ENCODE data around the gene NSUN6. TPM values are rescaled to one million over a fixed set of nuclear protein-coding genes. Genes with fewer than 3 reads are reported as not detected.
"Not testable (repeated sequence)": the region's sequence is repeated elsewhere in the genome, so short reads cannot be mapped to it uniquely, and the experiment has no call there.

Gene NSUN6
- total RNA-seq, 4 donors from 2014 or later, result 18.6 to 104 (median 22.5) TPM

DNA sequence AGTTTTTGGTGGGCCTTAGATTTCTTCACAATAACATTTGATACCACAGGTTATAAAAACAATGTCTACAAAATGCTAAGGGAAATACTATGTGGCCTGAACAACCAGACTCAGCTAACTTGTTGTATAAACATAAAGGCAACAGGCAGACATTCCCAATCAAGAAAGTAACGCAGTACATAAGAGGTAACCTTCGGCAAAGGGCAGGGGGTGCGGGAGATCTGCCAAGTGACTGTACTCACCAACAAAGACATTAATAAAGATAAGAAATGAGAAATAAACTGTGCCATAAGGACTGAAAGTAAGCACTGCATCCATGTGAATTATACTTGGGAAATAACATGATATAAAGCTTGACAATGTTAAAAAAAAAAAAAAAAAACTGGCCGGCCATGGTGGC, 15.4 kb downstream of the NSUN6 start:
- Histone ChIP-seq H3K27me3 (no peaks in the 10 kb centered on the region), H3K4me1 (peaks cover 0 to 11% of the 10 kb centered on the region in 2 donors), H3K9me3 (no peaks in the 10 kb centered on the region), H3K36me3 (no peaks in the 10 kb centered on the region), H3K4me3 (replicated peaks in 1 of 3) (no peak overlapping the region), H3K27ac (no peak overlapping the region)
- intact Hi-C loops (cut with DNase I), result no loop called here
- TF ChIP-seq POLR2A (IDR thresholded peaks at IDR 0.05) (no peak), CTCF (IDR thresholded peaks at IDR 0.05) (no peak)
- WGBS, 2 donors, result 89 to 95% methylated on average over 4 of the region's 4 CpGs
- DNase-seq, result no peak

DNA sequence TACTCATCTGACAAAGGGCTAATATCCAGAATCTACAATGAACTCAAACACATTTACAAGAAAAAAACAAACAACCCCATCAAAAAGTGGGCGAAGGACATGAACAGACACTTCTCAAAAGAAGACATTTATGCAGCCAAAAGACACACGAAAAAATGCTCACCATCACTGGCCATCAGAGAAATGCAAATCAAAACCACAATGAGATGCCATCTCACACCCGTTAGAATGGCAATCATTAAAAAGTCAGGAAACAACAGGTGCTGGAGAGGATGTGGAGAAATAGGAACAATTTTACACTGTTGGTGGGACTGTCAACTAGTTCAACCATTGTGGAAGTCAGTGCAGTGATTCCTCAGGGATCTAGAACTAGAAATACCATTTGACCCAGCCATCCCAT, 18.9 kb downstream of the NSUN6 start:
- H3K4me3 ChIP-seq (replicated peaks in 1 of 3); DNase-seq; H3K4me1 ChIP-seq; H3K9me3 ChIP-seq; H3K27me3 ChIP-seq; H3K27ac ChIP-seq; intact Hi-C loops (cut with DNase I); H3K36me3 ChIP-seq: not testable (repeated sequence)
- WGBS, 2 donors, result 90 to 97% methylated on average over 2 to 3 of the region's 3 CpGs

DNA sequence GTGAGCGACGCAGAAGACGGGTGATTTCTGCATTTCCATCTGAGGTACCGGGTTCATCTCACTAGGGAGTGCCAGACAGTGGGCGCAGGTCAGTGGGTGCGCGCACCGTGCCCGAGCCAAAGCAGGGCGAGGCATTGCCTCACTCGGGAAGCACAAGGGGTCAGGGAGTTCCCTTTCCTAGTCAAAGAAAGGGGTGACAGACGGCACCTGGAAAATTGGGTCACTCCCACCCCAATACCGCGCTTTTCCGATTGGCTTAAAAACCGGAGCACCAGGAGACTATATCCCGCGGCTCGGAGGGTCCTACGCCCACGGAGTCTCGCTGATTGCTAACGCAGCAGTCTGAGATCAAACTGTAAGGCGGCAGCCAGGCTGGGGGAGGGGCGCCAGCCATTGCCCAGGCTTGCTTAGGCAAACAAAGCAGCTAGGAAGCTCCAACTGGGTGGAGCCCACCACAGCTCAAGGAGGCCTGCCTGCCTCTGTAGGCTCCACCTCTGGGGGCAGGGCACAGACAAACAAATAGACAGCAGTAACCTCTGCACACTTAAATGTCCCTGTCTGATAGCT, 23.9 kb downstream of the NSUN6 start:
- Histone ChIP-seq H3K27ac (peak overlapping the region; percentile 74 to 79 (median 76)), H3K4me3 (replicated peaks in 1 of 3) (peak overlapping the region; percentile 53 to 75 (median 56))
- H3K27me3 ChIP-seq; intact Hi-C loops (cut with DNase I); H3K4me1 ChIP-seq; H3K9me3 ChIP-seq; H3K36me3 ChIP-seq: not testable (repeated sequence)
- 2 to 5% methylated on average over 24 of the region's 25 CpGs for WGBS, 2 donors
- peak; percentile 86 to 90 for DNase-seq
- TF ChIP-seq POLR2A (IDR thresholded peaks at IDR 0.05), result peak in 1 of 2 donors; percentile 50

- 89 to 93% methylated on average over 5 of the region's 5 CpGs for WGBS, 2 donors
- no peak for DNase-seq
- Histone ChIP-seq H3K27ac (no peak overlapping the region), H3K4me1 (no peaks in the 10 kb centered on the region), H3K9me3 (no peaks in the 10 kb centered on the region), H3K4me3 (replicated peaks in 1 of 3) (no peak overlapping the region), H3K36me3 (no peaks in the 10 kb centered on the region), H3K27me3 (no peaks in the 10 kb centered on the region)
- intact Hi-C loops (cut with DNase I), result no loop called here
- TF ChIP-seq CTCF (IDR thresholded peaks at IDR 0.05) (no peak), POLR2A (IDR thresholded peaks at IDR 0.05) (no peak)
Measured at GRCh38 chr10:18625886-18626285, 25.5 kb downstream of the NSUN6 start.

- WGBS, 2 donors, result 44 to 89% methylated on average over 1 of the region's 1 CpG
- H3K9me3 ChIP-seq; DNase-seq; intact Hi-C loops (cut with DNase I); H3K36me3 ChIP-seq; H3K27ac ChIP-seq; H3K27me3 ChIP-seq; H3K4me3 ChIP-seq (replicated peaks in 1 of 3); H3K4me1 ChIP-seq: not testable (repeated sequence)
Measured at GRCh38 chr10:18623671-18624070, 27.7 kb downstream of the NSUN6 start.

DNA sequence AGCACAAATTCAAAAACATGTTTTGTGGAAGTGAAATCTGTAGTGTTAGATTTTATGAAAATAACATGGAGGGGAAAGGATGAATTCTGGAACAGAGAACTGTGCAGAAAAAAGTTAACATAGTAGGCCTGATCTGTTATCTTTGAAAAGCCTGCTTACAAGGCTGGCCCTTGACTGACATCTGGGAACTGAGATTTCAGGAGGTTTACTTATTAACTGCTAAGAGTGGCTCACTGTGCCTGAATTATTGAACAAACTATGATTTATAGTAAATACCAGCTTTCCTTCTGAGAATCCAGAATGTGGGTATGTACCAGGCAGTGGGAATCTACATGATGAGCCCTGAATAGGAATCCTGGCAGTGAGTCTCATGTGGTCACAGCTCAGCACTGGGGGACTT, 30.5 kb downstream of the NSUN6 start:
- no peak for DNase-seq
- Histone ChIP-seq H3K4me3 (replicated peaks in 1 of 3) (no peak overlapping the region), H3K36me3 (no peaks in the 10 kb centered on the region), H3K27me3 (no peaks in the 10 kb centered on the region), H3K27ac (no peak overlapping the region), H3K4me1 (peaks cover 0 to 4% of the 10 kb centered on the region in 2 donors), H3K9me3 (no peaks in the 10 kb centered on the region)
- intact Hi-C loops (cut with DNase I), result no loop called here
- no peak for TF ChIP-seq POLR2A (IDR thresholded peaks at IDR 0.05)

DNA sequence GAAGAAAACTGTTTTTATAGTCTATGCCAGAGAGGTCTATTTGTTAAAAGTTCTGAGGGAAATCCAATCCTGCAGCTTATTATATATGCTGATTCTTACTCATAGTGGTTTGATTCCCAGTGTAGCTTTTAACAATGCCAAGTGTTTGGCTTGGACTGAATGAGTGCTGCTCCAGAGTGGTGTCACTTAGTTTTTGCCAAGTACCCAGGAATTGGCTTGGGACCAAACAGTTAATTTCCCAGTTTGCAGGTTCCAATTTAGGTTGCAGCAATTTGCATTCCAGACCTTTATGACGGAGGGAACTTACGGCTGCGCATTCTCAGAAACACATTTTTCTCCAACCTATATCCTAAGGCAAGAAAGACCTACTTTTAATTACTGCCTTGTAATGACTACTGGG, 32.4 kb downstream of the NSUN6 start:
- Histone ChIP-seq H3K36me3 (no peaks in the 10 kb centered on the region), H3K4me1 (peaks cover 0 to 4% of the 10 kb centered on the region in 2 donors), H3K27ac (no peak overlapping the region), H3K4me3 (replicated peaks in 1 of 3) (no peak overlapping the region), H3K9me3 (no peaks in the 10 kb centered on the region), H3K27me3 (no peaks in the 10 kb centered on the region)
- WGBS, 2 donors, result 69 to 76% methylated on average over 3 of the region's 3 CpGs
- peak; percentile 14 to 28 for DNase-seq
- TF ChIP-seq POLR2A (IDR thresholded peaks at IDR 0.05) (no peak), CTCF (IDR thresholded peaks at IDR 0.05) (no peak)
- intact Hi-C loops (cut with DNase I), result no loop called here

All from thyroid gland (tissue), 4 donors.